Neural cell (in vitro differentiated cells): Measurements from ENCODE around the gene SHROOM2. TPM values are rescaled to one million over a fixed set of nuclear protein-coding genes. Genes with fewer than 3 reads are reported as not detected.

ENCODE experiments used
- H2AFZ ChIP-seq: fragments of 200-600, 300-800 bp; sonication (generic), shearing (Covaris generic); 2 replicates; pipeline ENCODE4 v1.6.0; 2014; ENCODE audit warnings: low read depth, mild to moderate bottlenecking, antibody characterized with exemption, low read length, moderate library complexity
- H3F3A ChIP-seq: fragments of 200-600 bp; shearing (Covaris generic); 2 replicates; pipeline ENCODE4 v1.6.1; 2016; ENCODE audit warnings: mild to moderate bottlenecking, moderate library complexity, mixed read lengths, antibody characterized with exemption, low read length; ENCODE audit not compliant: insufficient read depth, poor library complexity, severe bottlenecking
- H3K27ac ChIP-seq: fragments of 200-600, 300-800 bp; sonication (generic), shearing (Covaris generic); 2 replicates; pipeline ENCODE4 v1.5.1; 2014; ENCODE audit warnings: mild to moderate bottlenecking, low read length, moderate library complexity
- H3K27me3 ChIP-seq: fragments of 300-800, 200-600 bp; sonication (generic), shearing (Covaris generic); 2 replicates; pipeline ENCODE4 v1.6.0; 2014; ENCODE audit warnings: mild to moderate bottlenecking, low read depth, low read length, moderate library complexity; ENCODE audit not compliant: insufficient read depth
- H3K36me3 ChIP-seq: fragments of 300-800, 200-600 bp; sonication (generic), shearing (Covaris generic); 2 replicates; pipeline ENCODE4 v1.5.1; 2014; ENCODE audit warnings: mild to moderate bottlenecking, antibody characterized with exemption, low read length, moderate library complexity; ENCODE audit not compliant: insufficient read depth
- H3K4me2 ChIP-seq: fragments of 300-800, 200-600 bp; sonication (generic), shearing (Covaris generic); 2 replicates; pipeline ENCODE4 v1.6.0; 2014; ENCODE audit warnings: mild to moderate bottlenecking, low read length
- H3K4me3 ChIP-seq: fragments of 300-800, 200-600 bp; sonication (generic), shearing (Covaris generic); 2 replicates; pipeline ENCODE4 v1.5.1; 2014; ENCODE audit warnings: mild to moderate bottlenecking, low read length, moderate library complexity
- H3K79me2 ChIP-seq: fragments of 200-600 bp; shearing (Covaris generic); replicated peaks from 2 replicates; pipeline ENCODE4 v1.6.0; 2014; ENCODE audit warnings: mild to moderate bottlenecking, low read length, moderate library complexity; ENCODE audit not compliant: insufficient read depth
- H3K9ac ChIP-seq: fragments of 300-800, 200-600 bp; sonication (generic), shearing (Covaris generic); 2 replicates; pipeline ENCODE4 v1.6.1; 2016; ENCODE audit warnings: mild to moderate bottlenecking, low read length, mixed read lengths
- H3K9me2 ChIP-seq: fragments of 200-600 bp; shearing (Covaris generic); 2 replicates; pipeline ENCODE4 v1.6.1; 2016; ENCODE audit warnings: mild to moderate bottlenecking, low read length, mixed read lengths; ENCODE audit not compliant: insufficient read depth
- H3K9me3 ChIP-seq: fragments of 200-600, 300-800 bp; sonication (generic), shearing (Covaris generic); 2 replicates; pipeline ENCODE4 v1.6.1; 2016; ENCODE audit warnings: mild to moderate bottlenecking, mixed run types, low read length, moderate library complexity, mixed read lengths
- H4K20me1 ChIP-seq: fragments of 200-600 bp; shearing (Covaris generic); 2 replicates; pipeline ENCODE4 v1.6.1; 2016; ENCODE audit warnings: mild to moderate bottlenecking, mixed run types; ENCODE audit not compliant: insufficient read depth
- EP300 ChIP-seq: fragments of 450-650 bp; conservative IDR thresholded peaks from 2 replicates; pipeline ENCODE4 v1.6.1; 2014; ENCODE audit warnings: antibody characterized with exemption, mild to moderate bottlenecking, moderate library complexity; ENCODE audit not compliant: poor library complexity, severe bottlenecking
- EZH2 ChIP-seq: fragments of 200-600, 300-800 bp; shearing (Covaris generic), sonication (generic); IDR thresholded peaks from 2 replicates; pipeline ENCODE4 v1.6.1; 2014; ENCODE audit warnings: antibody characterized with exemption, low read length, borderline replicate concordance, mild to moderate bottlenecking; ENCODE audit not compliant: insufficient read depth, poor library complexity, severe bottlenecking
- MXI1 ChIP-seq: fragments of 450-650 bp; conservative IDR thresholded peaks from 2 replicates; pipeline ENCODE4 v1.6.1; 2014; ENCODE audit warnings: antibody characterized with exemption, mild to moderate bottlenecking; ENCODE audit not compliant: poor library complexity, severe bottlenecking
- POLR2AphosphoS5 ChIP-seq: IDR thresholded peaks from 2 replicates; pipeline ENCODE4 v1.6.1; 2012
- RAD21 ChIP-seq: fragments of 450-650 bp; conservative IDR thresholded peaks from 2 replicates; pipeline ENCODE4 v1.6.1; 2014; ENCODE audit warnings: antibody characterized with exemption, mild to moderate bottlenecking, moderate library complexity
- SMC3 ChIP-seq: fragments of 450-650 bp; conservative IDR thresholded peaks from 2 replicates; pipeline ENCODE4 v1.6.1; 2014; ENCODE audit warnings: antibody characterized with exemption, mild to moderate bottlenecking, moderate library complexity; ENCODE audit not compliant: poor library complexity
- TAF1 ChIP-seq: IDR thresholded peaks from 2 replicates; pipeline ENCODE4 v1.6.1; 2012; ENCODE audit warnings: low read depth
- polyA plus RNA-seq: library from polyadenylated mRNA; depleted of rRNA; stranded (reverse); fragments of >200 nt; gene quantifications from 2 replicates; pipeline ENCODE4 v1.2.3, GENCODE V29; 2014
- TF ChIP-seq, protein P1 (sequence below): fragments of 450-650 bp; IDR thresholded peaks from 2 replicates; pipeline ENCODE4 v1.5.1; 2014; ENCODE audit warnings: antibody characterized with exemption, mild to moderate bottlenecking, moderate library complexity; ENCODE audit not compliant: poor library complexity, severe bottlenecking
- TF ChIP-seq, protein P2 (sequence below): IDR thresholded peaks from 2 replicates; pipeline ENCODE4 v1.6.1; 2012; ENCODE audit warnings: borderline replicate concordance

SHROOM2 gene
- polyA plus RNA-seq, 1 donor from 2014 or later: 9.2 TPM

DNA sequence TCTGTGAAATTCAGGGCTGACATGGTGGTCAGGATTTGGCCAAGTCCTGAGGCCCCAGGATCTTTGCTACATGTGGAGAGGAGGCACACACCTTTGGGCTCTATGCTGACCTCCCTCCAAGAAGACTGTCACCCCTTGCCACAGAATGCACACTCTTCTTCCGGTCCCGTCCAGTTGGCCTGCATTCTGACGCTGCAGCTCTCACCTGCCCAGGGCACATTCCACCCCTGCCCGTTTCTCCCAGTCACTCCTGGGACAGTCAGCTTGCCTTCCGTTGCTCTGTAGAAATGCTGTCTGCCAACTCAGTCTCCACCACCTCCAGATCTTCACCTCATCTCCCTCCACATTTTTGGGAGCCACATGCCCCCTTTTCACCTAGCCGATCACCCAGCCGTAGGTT lies 76.7 kb downstream of the SHROOM2 start:
- H4K20me1 ChIP-seq: no peaks in the 10 kb centered on the region

GRCh38 chrX:9864011-9864410 lies 77.8 kb downstream of the SHROOM2 start:
- Histone ChIP-seq H3K4me2 (no peak overlapping the region), H3F3A (no peaks in the 10 kb centered on the region), H3K9ac (no peak overlapping the region), H3K9me2 (no peaks in the 10 kb centered on the region), H2AFZ (no peak overlapping the region), H4K20me1 (no peaks in the 10 kb centered on the region), H3K9me3 (no peaks in the 10 kb centered on the region), H3K4me3 (no peak overlapping the region), H3K27ac (no peak overlapping the region), H3K36me3 (no peaks in the 10 kb centered on the region), H3K79me2 (no peaks in the 10 kb centered on the region), H3K27me3 (no peaks in the 10 kb centered on the region)
- TF ChIP-seq TAF1 (no peak), RAD21 (no peak), EZH2 (no peak), POLR2AphosphoS5 (no peak), SMC3 (no peak), EP300 (no peak), MXI1 (no peak)
- TF ChIP-seq, protein P1, sequence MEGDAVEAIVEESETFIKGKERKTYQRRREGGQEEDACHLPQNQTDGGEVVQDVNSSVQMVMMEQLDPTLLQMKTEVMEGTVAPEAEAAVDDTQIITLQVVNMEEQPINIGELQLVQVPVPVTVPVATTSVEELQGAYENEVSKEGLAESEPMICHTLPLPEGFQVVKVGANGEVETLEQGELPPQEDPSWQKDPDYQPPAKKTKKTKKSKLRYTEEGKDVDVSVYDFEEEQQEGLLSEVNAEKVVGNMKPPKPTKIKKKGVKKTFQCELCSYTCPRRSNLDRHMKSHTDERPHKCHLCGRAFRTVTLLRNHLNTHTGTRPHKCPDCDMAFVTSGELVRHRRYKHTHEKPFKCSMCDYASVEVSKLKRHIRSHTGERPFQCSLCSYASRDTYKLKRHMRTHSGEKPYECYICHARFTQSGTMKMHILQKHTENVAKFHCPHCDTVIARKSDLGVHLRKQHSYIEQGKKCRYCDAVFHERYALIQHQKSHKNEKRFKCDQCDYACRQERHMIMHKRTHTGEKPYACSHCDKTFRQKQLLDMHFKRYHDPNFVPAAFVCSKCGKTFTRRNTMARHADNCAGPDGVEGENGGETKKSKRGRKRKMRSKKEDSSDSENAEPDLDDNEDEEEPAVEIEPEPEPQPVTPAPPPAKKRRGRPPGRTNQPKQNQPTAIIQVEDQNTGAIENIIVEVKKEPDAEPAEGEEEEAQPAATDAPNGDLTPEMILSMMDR: no peak
- TF ChIP-seq, protein P2, sequence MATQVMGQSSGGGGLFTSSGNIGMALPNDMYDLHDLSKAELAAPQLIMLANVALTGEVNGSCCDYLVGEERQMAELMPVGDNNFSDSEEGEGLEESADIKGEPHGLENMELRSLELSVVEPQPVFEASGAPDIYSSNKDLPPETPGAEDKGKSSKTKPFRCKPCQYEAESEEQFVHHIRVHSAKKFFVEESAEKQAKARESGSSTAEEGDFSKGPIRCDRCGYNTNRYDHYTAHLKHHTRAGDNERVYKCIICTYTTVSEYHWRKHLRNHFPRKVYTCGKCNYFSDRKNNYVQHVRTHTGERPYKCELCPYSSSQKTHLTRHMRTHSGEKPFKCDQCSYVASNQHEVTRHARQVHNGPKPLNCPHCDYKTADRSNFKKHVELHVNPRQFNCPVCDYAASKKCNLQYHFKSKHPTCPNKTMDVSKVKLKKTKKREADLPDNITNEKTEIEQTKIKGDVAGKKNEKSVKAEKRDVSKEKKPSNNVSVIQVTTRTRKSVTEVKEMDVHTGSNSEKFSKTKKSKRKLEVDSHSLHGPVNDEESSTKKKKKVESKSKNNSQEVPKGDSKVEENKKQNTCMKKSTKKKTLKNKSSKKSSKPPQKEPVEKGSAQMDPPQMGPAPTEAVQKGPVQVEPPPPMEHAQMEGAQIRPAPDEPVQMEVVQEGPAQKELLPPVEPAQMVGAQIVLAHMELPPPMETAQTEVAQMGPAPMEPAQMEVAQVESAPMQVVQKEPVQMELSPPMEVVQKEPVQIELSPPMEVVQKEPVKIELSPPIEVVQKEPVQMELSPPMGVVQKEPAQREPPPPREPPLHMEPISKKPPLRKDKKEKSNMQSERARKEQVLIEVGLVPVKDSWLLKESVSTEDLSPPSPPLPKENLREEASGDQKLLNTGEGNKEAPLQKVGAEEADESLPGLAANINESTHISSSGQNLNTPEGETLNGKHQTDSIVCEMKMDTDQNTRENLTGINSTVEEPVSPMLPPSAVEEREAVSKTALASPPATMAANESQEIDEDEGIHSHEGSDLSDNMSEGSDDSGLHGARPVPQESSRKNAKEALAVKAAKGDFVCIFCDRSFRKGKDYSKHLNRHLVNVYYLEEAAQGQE: no peak

More for the DNA sequence above, 76.7 kb downstream of the SHROOM2 start:
- Histone ChIP-seq H3K4me2 (no peak overlapping the region), H3K9me3 (no peaks in the 10 kb centered on the region), H3K9ac (no peak overlapping the region), H2AFZ (no peak overlapping the region), H3K4me3 (no peak overlapping the region), H3K27me3 (no peaks in the 10 kb centered on the region), H3K27ac (no peak overlapping the region), H3F3A (no peaks in the 10 kb centered on the region), H3K79me2 (no peaks in the 10 kb centered on the region), H3K36me3 (no peaks in the 10 kb centered on the region), H3K9me2 (no peaks in the 10 kb centered on the region)
- TF ChIP-seq TAF1: no peak
- TF ChIP-seq EZH2: no peak
- no peak for TF ChIP-seq POLR2AphosphoS5
- TF ChIP-seq, protein P1: no peak
- no peak for TF ChIP-seq SMC3
- TF ChIP-seq, protein P2: no peak
- TF ChIP-seq EP300: no peak
- TF ChIP-seq MXI1: no peak
- TF ChIP-seq RAD21: no peak
